Panc1 (cell line): ENCODE measurements around the gene PEX1. TPM values are rescaled to one million over a fixed set of nuclear protein-coding genes. Genes with fewer than 3 reads are reported as not detected.

Experiments
- ATAC-seq: fragments of 200-7000 bp; cut with Tn5 transposase; 2 replicates; pipeline ENCODE4 v1.9.1; 2020; ENCODE audit warnings: mild to moderate bottlenecking, moderate library complexity
- BruUV-seq: library from RNA; stranded (reverse); fragments of 400-500 nt; replicated peaks from 2 replicates; lab custom pipeline; 2021; lab: Mats Ljungman, UMichigan
- CTCF ChIA-PET: fragments of 300-600 bp; sonication (Branson Sonifier 250); formaldehyde crosslinking; loops from one replicate; lab custom pipeline; 2022; ENCODE audit warnings: antibody characterized with exemption; lab: Charles Lee
- POLR2A ChIA-PET: fragments of 300-600 bp; sonication (Branson Sonifier 250); formaldehyde crosslinking; loops from one replicate; lab custom pipeline; 2022; ENCODE audit warnings: antibody characterized with exemption; lab: Charles Lee
- DNase-seq: peaks from one replicate; pipeline ENCODE4 v3.0.0-alpha.2; 2010; ENCODE audit warnings: low read depth, low spot score
- H3K27ac ChIP-seq: 2 replicates; pipeline ENCODE4 v1.5.1; 2011; ENCODE audit warnings: mild to moderate bottlenecking, low read length, inconsistent platforms
- H3K27me3 ChIP-seq: fragments of 200-500 bp; sonication (Bioruptor generic); 2 replicates; pipeline ENCODE4 v1.6.0; 2014; ENCODE audit warnings: low read length, inconsistent platforms; ENCODE audit not compliant: control insufficient read depth, insufficient read depth
- H3K36me3 ChIP-seq: fragments of 200-500 bp; sonication (Bioruptor generic); 2 replicates; pipeline ENCODE4 v1.5.1; 2014; ENCODE audit warnings: inconsistent platforms, mild to moderate bottlenecking, low read length, moderate library complexity; ENCODE audit not compliant: control insufficient read depth, insufficient read depth
- H3K4me1 ChIP-seq: 2 replicates; pipeline ENCODE4 v1.5.1; 2011; ENCODE audit warnings: inconsistent platforms, mild to moderate bottlenecking, low read length, moderate library complexity; ENCODE audit not compliant: control insufficient read depth, insufficient read depth
- H3K4me3 ChIP-seq, 2 experiments: 2 replicates each; pipeline ENCODE4 v1.5.1; 2011 to 2012; ENCODE audit warnings: low read depth in 2 of 2, low read length in 2 of 2, mild to moderate bottlenecking in 2 of 2, inconsistent platforms in 1 of 2, moderate library complexity in 1 of 2
- H3K9me3 ChIP-seq: fragments of 200-500 bp; sonication (Bioruptor generic); 2 replicates; pipeline ENCODE4 v1.5.1; 2014; ENCODE audit warnings: low read depth, mild to moderate bottlenecking, inconsistent platforms, low read length, moderate library complexity; ENCODE audit not compliant: control insufficient read depth, insufficient read depth
- POLR2AphosphoS5 ChIP-seq: IDR thresholded peaks from 2 replicates; pipeline ENCODE4 v1.6.1; 2012; ENCODE audit warnings: mild to moderate bottlenecking, low read depth, low read length, moderate library complexity
- SIN3A ChIP-seq: IDR thresholded peaks from 2 replicates; pipeline ENCODE4 v1.6.1; 2012; ENCODE audit warnings: low read depth, mild to moderate bottlenecking, low read length, moderate library complexity, borderline replicate concordance; ENCODE audit not compliant: insufficient read depth
- TCF7L2 ChIP-seq: IDR thresholded peaks from 2 replicates; pipeline ENCODE4 v1.6.1; 2011; ENCODE audit warnings: mild to moderate bottlenecking, low read depth, low read length, inconsistent platforms
- in situ Hi-C: cut with HindIII; loops from 2 replicates; pipeline ENCODE4 v1.10.0; 2016; ENCODE audit warnings: low sequenced_read_pairs, low pct_unique_long_range_greater_than_20kb
- intact Hi-C: fragments of 100-400 bp; cut with micrococcal nuclease; formaldehyde crosslinking; loops from one replicate; pipeline ENCODE4 v1.10.0; 2022; ENCODE audit not compliant: unreplicated experiment
- total RNA-seq: library from RNA; stranded (reverse); gene quantifications from one replicate; pipeline ENCODE4 v1.2.1, GENCODE V29; 2021; ENCODE audit not compliant: unreplicated experiment
- TF ChIP-seq, protein P1 (sequence below): fragments of 450-650 bp; IDR thresholded peaks from 2 replicates; pipeline ENCODE4 v1.5.1; 2017; ENCODE audit warnings: mild to moderate bottlenecking
- TF ChIP-seq, protein P2 (sequence below), 2 experiments: IDR thresholded peaks; 2 replicates each; pipeline ENCODE4 v1.6.1; 2011 to 2012; ENCODE audit warnings: low read depth in 2 of 2, control low read depth in 1 of 2, low read length in 1 of 2, mild to moderate bottlenecking in 1 of 2, moderate library complexity in 1 of 2; ENCODE audit not compliant: insufficient read depth in 1 of 2

The PEX1 gene
- total RNA-seq, 1 experiment from 2014 or later = 13.9 TPM

DNA sequence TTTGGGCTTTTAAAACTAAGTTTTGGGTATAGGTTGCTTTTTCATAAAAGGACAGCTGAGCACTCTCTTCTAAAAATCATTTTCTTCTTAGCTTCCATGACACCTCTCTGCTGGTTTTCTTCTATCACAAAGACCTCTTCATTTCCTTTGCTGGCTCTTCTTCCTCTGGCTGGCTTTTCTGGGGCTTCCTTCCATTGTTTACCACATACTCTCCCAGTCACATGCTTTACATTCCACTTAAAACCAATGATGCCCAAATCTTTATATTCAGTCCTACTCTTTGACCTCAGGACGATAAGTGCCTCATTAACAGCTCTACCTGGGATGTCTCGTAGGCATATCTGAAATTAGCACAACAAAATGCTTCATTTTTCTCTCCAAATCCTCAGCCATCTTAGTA lies 35.0 kb upstream of the PEX1 start:
- in situ Hi-C loops (no loop called here), intact Hi-C loops (no loop called here)
- no TSS peak for BruUV-seq
- POLR2A ChIA-PET = no interaction called here
- Histone ChIP-seq H3K27ac (no peak overlapping the region), H3K36me3 (peaks cover 18% of the 10 kb centered on the region; the same call in 1 of the 2 replicates), H3K4me3 (no peak overlapping the region), H3K4me1 (no peaks in the 10 kb centered on the region), H3K27me3 (no peaks in the 10 kb centered on the region), H3K9me3 (no peaks in the 10 kb centered on the region)
- no peak for ATAC-seq
- TF ChIP-seq TCF7L2 = no peak
- TF ChIP-seq, protein P1, sequence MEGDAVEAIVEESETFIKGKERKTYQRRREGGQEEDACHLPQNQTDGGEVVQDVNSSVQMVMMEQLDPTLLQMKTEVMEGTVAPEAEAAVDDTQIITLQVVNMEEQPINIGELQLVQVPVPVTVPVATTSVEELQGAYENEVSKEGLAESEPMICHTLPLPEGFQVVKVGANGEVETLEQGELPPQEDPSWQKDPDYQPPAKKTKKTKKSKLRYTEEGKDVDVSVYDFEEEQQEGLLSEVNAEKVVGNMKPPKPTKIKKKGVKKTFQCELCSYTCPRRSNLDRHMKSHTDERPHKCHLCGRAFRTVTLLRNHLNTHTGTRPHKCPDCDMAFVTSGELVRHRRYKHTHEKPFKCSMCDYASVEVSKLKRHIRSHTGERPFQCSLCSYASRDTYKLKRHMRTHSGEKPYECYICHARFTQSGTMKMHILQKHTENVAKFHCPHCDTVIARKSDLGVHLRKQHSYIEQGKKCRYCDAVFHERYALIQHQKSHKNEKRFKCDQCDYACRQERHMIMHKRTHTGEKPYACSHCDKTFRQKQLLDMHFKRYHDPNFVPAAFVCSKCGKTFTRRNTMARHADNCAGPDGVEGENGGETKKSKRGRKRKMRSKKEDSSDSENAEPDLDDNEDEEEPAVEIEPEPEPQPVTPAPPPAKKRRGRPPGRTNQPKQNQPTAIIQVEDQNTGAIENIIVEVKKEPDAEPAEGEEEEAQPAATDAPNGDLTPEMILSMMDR = no peak
- CTCF ChIA-PET = no interaction called here
- no peak for DNase-seq

DNA sequence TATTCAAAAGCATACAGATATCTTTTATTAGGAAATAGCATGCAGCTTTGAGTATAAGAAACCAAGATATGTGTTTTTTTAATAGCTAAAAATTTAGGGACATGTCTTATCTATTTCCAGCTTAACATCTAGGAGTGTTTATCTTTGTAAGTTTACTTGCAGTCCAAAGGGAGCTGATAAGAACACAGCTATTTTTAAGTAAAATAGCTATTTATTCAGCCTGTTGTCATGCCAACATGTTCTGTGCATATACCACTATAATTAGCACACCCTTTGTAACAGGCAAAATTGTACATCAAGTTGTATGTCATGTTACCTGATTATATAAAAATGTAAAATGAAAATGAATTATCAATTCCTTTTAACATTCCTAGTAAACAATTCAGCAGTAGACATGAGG lies 32.3 kb upstream of the PEX1 start:
- no peaks in the 10 kb centered on the region for H3K9me3 ChIP-seq
- no TSS peak for BruUV-seq
- in situ Hi-C loops = no loop called here
- ChIA-PET POLR2A (no interaction called here), CTCF (no interaction called here)
- H3K4me3 ChIP-seq = no peak overlapping the region
- ATAC-seq = no peak
- H3K27me3 ChIP-seq = no peaks in the 10 kb centered on the region
- H3K36me3 ChIP-seq = peaks cover 13% of the 10 kb centered on the region; the same call in 1 of the 2 replicates
- intact Hi-C loops = no loop called here
- TF ChIP-seq SIN3A (no peak), TCF7L2 (no peak), POLR2AphosphoS5 (no peak)
- TF ChIP-seq, protein P2, sequence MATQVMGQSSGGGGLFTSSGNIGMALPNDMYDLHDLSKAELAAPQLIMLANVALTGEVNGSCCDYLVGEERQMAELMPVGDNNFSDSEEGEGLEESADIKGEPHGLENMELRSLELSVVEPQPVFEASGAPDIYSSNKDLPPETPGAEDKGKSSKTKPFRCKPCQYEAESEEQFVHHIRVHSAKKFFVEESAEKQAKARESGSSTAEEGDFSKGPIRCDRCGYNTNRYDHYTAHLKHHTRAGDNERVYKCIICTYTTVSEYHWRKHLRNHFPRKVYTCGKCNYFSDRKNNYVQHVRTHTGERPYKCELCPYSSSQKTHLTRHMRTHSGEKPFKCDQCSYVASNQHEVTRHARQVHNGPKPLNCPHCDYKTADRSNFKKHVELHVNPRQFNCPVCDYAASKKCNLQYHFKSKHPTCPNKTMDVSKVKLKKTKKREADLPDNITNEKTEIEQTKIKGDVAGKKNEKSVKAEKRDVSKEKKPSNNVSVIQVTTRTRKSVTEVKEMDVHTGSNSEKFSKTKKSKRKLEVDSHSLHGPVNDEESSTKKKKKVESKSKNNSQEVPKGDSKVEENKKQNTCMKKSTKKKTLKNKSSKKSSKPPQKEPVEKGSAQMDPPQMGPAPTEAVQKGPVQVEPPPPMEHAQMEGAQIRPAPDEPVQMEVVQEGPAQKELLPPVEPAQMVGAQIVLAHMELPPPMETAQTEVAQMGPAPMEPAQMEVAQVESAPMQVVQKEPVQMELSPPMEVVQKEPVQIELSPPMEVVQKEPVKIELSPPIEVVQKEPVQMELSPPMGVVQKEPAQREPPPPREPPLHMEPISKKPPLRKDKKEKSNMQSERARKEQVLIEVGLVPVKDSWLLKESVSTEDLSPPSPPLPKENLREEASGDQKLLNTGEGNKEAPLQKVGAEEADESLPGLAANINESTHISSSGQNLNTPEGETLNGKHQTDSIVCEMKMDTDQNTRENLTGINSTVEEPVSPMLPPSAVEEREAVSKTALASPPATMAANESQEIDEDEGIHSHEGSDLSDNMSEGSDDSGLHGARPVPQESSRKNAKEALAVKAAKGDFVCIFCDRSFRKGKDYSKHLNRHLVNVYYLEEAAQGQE (IDR thresholded peaks at IDR 0.05; ENCODE audit: insufficient read depth in 1 of 2, low read depth in 2 of 2, low read length in 1 of 2) = no peak
- TF ChIP-seq, protein P1 = no peak
- no peak for DNase-seq
- H3K4me1 ChIP-seq = no peaks in the 10 kb centered on the region
- no peak overlapping the region for H3K27ac ChIP-seq
